GM12872 (cell line): ENCODE results near the gene NADSYN1.

ENCODE experiments used
- CTCF ChIP-seq: IDR thresholded peaks from 3 replicates; pipeline ENCODE4 v1.5.1; 2011; ENCODE audit warnings: low read depth, mild to moderate bottlenecking, low read length, moderate library complexity; ENCODE audit not compliant: insufficient read depth

NADSYN1 gene

GRCh38 chr11:71448257-71449171 is 4.5 kb upstream of the NADSYN1 start, which contains the start of gene DHCR7:
DHCR7 (minus strand) TSS chr11:71448393; CDS start chr11:71444952, 3,441 bp downstream.
- no peak for TF ChIP-seq CTCF

GRCh38 chr11:71449596-71449995 is 3.4 kb upstream of the NADSYN1 start:
- TF ChIP-seq CTCF, result no peak

- TF ChIP-seq CTCF, result no peak
These were observed 2.5 kb upstream of the NADSYN1 start for GRCh38 chr11:71450507-71450906.

GRCh38 chr11:71450939-71451338 is 2.1 kb upstream of the NADSYN1 start:
- no peak for TF ChIP-seq CTCF

- no peak for TF ChIP-seq CTCF
These were observed 1.3 kb upstream of the NADSYN1 start for GRCh38 chr11:71451596-71452198.

GRCh38 chr11:71452199-71453036 is 585 bp upstream of the NADSYN1 start:
- TF ChIP-seq CTCF, result no peak

GRCh38 chr11:71453918-71454304 is 908 bp downstream of the NADSYN1 start:
- no peak for TF ChIP-seq CTCF
